NCI-H2196 treated with DMSO at 0.1 percent for 48 hours (cell line): ENCODE data around the gene IL16.
A peak's percentile ranks its signal among the peaks of the same experiment; 100 is the strongest.
"Not testable (repeated sequence)": the region's sequence is repeated elsewhere in the genome, so short reads cannot be mapped to it uniquely, and the experiment has no call there.

ENCODE experiments used
- DNase-seq: peaks from one replicate; lab custom pipeline; 2025; ENCODE audit not compliant: unreplicated experiment; lab: John Stamatoyannopoulos, UW

IL16 gene

DNA sequence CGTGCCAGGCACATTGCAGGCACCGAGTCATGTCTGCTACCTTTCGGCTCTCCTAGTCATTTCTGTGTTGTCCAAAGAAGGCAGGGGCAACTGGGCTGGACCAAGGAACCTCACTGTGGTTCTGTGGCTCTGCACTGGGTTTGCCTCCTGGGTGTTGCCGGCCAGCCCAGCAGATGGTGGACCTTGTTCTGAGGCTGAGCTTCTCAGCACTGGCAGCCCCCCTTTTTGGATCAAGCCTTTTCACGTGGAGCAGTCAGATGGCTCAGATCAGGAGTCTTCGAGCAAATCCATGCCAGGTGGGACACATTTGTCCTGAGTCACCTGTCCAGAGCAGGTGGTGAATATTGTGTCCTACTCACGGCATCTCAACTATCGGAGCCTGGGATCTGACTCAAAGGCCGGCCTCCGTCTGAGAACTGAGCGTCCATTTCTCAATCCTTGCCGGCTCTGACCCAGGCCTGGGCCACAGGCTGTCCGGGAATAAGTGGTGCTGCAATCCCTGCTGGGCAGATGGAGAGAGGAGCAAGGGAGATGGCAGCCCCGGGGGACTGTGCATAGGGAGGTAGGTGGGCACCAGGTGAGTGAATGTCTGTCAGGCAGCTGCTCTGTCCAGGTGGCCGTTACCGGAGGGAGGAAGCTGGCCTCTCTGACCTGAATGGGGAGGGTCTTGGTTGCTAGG lies at the start of gene IL16:
TSS of gene IL16 (plus strand) at position 304 of the 679 bp plus-strand sequence. CDS start 28,521 bp downstream, outside the sequence.
- no peak for DNase-seq

DNA sequence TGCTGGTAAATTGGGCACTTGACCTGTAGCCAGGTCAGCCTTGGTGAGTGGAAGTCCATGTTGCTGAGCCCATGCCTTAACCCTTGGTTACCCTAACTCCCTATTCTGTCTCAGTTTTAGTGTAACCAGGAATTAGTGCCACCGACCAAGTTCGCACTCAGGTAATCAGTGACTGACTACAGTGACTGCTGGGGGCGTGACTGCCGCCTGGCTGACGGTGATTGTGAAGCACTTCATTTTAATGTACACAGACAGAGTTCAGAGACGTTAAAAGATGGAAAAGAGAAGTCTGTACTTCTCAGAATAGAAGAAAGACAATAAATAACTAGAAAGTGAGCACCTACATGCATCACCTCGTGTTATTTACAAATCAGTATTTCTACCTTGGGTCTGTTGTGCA lies 45.3 kb upstream of the IL16 start:
- no peak for DNase-seq

DNA sequence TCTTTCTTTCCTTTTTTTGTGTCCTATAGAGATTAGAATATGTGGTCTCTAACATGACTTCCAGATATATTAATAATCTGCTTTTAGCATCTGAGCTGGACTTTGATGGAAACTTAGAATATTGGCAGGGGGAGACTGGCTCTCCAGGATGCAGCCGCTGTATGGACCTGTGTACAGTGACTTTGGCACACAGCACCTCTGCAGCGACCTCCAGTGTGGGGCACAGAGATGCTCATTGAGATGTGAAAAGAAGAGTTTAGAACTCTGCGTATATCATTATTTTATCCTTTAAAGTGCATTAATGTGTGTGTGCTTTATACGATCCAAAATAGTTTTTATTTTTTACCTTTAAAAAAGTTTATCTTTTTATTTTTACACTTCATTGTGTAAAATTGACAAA lies 44.3 kb upstream of the IL16 start:
- DNase-seq = no peak

DNA sequence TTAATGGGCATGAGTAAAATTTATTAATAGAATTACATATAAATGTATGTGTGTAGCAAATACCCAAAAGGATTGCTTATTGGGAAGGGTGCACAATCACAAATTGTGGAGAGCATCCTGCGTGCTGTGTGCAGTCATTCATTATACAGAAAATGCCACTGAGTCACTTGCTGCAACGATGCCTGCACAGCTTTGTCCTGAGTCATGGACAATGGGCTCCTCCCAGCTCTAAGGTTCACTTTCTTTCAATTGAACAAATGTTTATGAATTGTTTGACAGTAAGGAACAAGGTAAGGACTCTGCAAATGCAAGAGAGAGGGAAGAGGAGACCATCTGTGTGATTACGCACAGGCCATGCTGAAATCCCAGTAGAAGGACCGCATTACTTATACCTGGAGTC lies 43.9 kb upstream of the IL16 start:
- no peak for DNase-seq

DNA sequence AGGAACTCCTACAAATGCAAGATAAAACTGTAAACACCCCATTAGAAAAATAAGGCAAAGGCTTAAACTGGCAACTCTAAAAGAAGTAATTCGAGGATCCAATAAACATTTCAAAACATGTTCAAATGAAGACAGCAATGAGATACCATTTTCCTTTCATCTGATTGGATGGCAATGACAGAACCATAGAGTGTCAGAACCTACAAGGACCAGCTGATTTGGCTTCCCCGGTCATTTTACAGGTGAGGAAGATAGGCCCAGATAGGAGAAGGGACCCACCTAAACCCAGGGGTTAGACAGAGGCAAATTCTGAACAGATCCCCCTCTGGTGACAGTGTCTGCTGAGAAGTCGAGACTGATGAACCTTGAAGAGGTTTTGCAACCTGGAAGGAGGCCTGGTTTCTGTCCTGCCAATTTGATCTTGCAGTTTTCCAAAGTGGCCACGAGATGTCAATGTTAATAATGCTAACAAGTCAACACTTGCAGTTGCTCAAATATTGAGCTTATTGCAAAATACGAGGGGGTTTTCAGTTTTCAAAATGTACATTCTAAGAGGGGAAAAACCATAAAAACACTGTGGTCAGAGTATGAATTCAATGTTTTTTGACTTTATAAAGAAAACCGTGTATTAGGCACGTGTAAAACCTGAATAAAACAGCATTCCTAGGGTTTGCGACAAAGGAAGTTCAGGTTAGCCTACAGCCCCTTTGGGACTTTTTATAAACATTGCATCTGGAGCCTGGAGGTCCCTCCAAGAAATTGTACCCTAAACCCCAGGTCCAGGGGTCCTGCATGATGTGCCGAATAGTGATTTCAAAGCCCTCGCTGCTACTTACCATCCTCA lies 41.1 kb upstream of the IL16 start:
- peak; percentile 3 for DNase-seq

DNA sequence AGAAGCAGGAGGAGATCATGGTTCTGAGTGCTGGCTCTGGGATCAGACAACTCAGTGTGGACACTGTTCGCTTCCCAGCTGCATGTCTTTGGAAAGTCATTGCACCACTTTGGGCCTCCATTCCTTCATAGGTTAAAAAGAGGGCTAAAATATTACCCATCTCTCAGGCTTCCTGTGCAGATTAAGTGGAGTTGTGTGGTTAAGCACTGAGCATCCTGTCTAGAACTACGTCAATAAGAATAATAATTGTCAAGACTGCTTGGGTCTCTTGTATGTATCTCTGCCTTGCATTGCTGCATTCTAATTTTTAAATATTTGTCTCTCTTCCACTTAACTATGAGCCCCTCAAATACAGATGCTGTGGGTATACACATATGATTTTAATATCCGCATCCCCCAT lies 40.4 kb upstream of the IL16 start:
- DNase-seq = no peak

DNA sequence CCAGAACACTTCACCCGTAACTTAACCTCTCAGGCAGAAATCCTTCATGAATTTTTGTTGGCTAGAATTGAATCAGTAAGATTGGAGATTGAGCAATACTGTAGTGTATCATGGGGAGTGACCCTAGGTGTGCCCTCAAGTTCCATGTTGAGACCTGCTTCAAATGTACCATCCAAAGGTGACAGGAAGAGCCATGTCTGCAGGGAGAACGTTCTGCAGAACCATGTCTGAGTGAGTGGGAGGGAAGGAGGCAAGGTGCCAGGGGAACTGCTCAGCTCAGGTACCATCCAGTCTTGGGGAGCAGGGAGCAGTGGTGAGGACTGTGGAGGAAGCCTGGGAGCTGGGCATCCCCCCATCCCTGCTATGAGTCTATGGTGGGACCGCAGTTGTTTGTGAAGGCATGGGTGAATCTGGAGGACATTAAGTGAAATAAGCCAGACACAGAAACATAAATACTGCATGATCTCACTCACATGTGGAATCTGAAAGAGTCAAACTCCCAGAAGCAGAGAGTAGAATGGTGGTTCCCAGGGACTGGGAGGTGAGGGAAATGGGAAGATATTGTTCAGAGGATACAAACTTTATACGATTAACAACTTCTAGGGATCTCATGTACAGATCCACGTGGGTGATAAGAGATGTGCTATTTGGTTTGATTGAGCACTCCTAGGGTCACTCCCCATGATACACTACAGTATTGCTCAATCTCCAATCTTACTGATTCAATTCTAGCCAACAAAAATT lies 39.3 kb upstream of the IL16 start:
- no peak for DNase-seq

DNA sequence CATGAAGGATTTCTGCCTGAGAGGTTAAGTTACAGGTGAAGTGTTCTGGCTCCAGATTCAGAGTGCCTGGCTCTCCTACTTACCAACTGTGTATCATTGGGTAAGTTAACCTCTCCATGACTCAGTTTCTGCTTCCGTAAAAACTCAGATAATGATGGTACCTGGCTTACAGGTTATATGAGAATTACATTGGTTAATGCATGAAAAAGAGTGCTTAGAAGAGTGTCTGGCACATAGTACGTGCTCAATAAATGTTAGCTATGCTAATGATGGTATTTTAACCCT lies 38.8 kb upstream of the IL16 start:
- DNase-seq = no peak

DNA sequence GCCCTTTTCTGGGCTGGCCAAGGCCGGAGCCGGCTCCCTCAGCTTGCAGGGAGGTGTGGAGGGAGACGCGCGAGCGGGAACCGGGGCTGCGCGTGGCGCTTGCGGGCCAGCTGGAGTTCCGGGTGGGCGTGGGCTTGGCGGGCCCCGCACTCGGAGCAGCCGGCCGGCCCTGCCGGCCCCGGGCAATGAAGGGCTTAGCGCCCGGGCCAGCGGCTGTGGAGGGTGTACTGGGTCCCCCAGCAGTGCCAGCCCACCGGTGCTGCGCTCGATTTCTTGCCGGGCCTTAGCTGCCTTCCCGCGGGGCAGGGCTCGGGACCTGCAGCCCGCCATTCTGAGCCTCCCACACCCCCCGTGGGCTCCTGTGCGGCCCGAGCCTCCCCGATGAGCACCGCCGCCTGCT lies 38.1 kb upstream of the IL16 start:
- DNase-seq = not testable (repeated sequence)

DNA sequence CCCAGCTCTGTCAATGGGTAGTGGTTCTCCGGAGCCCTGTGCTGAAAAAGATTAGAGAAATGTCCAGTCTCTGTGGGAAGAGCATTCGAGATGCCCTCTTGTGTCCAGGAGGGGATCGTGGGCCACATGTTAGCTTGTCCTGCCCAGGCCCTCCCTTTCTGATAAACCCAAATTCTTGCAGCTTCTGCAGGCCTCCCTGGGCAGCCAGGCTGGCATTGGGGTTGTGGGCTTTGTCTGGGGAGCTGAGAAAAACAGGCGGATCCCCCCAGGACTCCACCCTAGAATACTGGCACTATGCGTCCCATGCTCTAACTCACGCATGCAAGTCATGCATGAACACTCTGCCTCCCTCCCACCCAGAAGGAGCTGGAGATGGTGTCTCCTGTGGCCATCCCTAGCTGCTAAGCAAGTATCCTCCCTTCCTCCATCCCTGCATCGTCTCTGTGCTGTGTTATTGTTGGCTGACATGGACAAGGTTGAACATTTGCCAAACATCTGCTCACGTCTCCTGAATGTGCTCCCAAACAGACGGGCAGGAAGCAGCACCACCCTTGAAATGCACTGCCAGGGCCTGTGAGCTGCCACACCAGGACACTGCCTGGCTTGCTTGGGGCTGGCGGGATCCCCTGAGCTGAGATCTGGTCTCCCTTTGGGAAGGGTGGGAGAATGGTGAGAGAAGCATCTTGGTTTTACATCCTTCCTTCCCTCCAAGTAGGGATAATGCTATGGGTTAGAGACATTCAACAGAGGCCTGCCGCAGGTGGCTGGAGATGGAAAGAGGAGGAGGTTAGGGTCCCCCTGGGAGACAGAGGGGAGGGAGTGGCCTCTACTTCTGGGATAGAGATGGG lies 36.1 kb upstream of the IL16 start:
- DNase-seq = no peak

DNA sequence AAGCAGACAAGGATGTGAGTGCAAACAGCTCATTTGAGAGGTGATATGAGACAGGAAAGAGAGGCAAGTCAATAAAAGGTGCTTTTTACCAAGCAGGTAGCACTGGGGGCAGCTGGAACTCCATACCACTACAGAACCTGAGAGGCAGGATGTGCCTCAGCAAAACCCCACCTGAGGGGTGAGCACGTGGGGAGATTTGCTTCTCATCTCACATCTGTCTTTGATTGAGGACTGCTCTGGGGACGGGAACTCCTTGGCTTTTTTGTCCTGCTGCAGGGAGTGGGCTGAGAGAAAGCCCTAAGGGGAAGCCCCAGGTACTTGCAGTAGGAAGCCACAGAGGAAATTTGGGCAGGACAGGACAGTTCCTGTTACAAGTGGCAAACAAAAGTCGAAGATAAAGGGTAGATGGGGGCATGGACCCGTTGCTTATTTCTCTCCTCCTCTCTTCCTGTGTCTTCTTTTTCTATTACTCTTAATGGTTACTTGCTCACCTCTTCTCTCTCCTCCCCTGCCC lies 35.5 kb upstream of the IL16 start:
- DNase-seq = no peak

DNA sequence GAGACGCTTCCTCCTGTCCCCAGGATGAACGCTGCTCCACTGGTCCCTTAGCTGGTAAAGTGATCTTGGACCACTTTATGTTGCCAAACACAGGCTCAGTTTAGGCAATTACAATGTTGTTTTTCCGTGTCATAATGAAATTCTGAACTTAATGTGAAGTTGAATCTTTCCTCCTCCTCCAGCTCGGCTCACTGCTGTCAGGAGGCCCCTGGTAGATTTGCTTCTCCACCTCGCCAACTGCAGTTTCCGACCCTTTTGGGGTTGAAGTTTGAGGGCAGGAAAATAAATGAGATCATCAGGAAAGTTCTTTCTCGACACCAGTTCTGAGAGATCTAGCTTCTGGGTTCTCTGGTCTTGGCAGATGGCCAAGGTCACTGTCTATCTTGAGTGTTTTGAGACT lies 34.8 kb upstream of the IL16 start:
- no peak for DNase-seq

DNA sequence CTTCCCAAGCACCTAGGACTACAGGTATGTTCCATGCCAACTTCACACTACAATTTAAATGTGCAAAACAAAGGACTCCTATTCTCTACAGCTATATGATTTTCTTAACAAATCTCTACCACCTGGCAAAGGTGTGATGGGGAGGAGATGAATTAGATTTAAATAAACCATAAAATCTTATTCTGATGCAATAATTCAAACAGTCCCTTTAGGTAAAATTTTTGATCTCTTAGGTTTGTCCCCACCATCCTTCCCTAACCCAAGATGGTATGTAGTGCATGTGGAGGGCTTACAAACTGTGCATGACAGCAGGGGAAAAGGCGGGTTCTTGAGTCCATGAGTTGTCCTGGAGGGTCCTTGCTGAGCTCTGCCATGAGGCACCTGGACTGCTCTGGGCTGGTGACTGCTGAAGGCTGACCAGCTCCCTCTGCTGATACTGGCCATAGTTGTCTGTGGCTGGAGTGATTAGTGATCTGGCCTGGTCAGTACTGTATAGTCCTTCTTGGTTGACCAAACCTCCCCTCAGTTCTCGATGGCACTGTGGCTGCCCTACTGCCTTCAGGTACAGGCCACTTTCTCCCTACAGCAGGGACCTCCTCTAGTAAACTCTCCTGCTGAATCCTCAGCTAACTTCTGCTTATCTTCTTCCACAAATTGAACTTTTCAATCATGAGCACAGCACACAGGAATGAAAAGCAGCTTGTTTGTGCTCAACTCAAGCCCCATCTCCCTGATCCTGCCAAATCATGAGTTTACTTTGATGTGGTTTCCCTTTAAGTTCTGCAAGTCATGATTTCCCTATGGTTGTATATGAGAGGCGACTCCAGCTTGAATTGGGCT lies 32.5 kb upstream of the IL16 start:
- DNase-seq = no peak

DNA sequence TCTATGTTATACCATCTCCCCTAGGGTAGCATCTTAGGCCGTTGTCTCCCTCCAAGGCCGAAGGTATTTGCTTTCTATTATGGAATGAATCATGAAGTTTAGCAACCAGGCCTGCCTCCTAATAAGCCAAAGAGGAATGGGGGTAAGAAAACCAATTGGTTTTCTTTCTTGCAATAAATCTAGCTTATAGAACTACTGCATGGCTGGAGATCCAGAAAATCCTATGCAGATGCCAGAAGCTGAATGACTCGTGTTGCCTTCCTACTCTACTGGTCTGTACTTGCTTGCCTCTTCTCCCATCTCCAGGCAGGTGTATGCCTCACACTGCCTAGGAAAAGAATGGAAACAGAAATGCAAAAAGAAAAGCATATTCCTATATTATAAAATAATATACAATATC lies 31.1 kb upstream of the IL16 start:
- no peak for DNase-seq

DNA sequence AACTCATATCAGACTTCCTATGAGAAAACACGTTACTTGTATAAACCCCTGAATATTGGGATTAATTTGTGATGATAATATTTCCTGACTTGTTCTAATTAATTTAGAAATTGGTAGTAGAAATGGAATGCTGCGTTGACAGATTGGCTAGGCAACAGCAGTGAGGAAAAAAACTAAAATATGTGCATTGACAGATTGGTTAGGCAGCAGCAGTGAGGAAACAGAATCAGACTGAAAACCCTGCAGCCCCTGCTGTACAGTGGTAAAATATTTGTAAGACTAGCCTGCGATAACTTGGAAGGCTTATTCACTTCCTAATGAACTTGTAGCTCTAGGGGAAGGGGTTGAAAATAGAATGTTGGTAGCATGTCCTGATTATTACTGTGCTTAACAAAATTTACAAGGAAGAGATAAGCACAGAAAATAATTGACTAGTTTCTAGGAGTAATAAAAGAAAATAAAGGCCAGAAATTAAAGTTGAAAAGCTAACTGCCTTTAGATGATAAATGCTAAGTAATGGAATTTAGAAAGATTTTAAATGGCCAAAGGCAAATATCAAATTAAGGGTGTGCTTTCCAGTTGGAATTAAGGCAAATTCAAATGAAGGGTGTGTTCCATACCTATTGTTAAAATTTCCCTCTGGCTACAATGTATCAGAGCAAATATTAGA lies 29.9 kb upstream of the IL16 start:
- no peak for DNase-seq

DNA sequence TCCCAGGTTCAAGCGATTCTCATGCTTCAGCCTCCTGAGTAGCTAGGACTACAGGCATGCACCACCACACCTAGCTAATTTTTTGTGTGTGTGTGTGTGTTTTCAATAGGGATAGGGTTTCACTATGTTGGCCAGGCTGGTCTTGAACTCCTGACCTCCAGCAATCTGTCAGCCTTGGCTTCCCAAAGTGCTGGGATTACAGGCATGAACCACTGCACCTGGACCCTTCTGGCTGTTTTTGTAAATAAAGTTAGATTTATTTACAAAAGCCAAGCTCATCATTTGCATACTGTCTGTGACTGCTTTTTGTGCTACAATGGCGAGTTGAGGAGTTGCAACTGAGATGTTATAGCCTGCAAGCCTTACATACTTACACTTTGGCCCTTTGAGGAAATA lies 28.6 kb upstream of the IL16 start:
- DNase-seq = no peak

DNA sequence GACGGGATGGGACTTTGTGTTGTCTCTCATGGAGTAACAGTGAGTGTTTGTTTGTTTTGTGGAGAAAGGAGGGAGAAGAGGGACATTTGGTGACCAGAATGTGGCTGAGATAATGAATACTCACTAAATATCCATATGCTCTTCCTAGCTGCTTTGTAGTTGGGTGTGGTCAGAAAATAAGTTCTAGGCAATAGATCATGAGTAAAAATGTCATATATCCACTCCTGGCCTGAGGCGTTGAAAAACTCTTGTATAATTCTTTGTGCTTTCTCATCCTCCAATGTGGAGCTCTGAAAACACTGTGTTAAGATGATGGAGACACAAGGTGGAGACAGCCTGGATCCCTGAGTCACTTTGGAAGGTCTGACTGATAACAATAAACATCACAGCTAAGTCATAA lies 28.0 kb upstream of the IL16 start:
- no peak for DNase-seq

DNA sequence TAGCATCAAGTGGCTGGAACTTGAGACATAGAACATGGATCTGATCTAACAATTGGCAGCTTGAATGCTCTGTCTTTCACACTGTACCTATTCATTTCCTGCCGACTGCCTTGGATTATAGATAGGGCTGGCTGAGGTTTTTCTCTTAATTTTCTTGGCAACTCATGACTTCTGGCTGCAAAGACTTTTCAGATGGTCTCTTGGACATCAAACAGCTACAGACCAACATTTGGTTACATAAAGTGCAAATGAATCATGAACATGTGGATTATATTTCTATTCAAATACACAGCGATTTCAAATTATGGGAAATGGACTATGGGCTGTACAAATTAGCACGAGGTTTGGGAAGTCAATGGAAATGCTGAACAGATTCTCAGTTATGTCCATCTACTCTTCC lies 26.2 kb upstream of the IL16 start:
- DNase-seq = no peak

DNA sequence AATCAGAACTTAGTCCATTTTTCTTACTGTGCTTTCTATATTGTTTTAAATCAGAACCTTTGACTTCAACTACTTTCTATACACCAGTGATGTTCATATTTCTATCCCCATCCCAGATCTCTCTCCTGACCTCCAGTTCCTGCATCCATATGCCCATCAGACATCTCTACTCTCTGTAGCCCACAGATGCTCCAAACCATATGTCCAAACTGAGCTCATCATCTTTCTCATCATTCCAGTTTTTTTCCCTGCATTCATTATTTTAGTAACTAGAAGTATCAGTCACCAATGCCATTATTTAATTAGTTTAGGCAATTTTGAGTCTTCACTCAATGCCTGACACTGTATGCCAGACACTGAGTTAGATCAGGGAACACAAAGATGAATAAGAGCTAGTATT lies 25.4 kb upstream of the IL16 start:
- no peak for DNase-seq
